ENCODE data around the gene ZNF418.

DNA sequence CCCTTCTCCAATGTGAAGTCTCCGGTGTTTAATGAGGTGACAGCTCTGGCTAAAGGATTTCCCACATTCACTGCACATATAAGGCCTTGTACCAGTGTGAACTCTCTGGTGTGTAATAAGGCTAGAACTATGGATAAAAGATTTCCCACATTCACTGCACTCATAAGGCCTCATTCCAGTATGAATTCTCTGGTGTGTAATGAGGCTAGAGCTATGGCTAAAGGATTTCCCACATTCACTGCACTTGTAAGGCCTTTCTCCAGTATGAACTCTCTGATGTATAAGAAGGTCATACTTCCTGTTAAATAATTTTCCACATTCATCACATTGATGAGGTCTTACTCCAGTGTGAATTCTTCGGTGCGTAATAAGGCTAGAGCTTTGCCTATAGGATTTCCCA lies 6.4 kb upstream of the ZNF418 start:
- TF ChIP-seq, protein P1, sequence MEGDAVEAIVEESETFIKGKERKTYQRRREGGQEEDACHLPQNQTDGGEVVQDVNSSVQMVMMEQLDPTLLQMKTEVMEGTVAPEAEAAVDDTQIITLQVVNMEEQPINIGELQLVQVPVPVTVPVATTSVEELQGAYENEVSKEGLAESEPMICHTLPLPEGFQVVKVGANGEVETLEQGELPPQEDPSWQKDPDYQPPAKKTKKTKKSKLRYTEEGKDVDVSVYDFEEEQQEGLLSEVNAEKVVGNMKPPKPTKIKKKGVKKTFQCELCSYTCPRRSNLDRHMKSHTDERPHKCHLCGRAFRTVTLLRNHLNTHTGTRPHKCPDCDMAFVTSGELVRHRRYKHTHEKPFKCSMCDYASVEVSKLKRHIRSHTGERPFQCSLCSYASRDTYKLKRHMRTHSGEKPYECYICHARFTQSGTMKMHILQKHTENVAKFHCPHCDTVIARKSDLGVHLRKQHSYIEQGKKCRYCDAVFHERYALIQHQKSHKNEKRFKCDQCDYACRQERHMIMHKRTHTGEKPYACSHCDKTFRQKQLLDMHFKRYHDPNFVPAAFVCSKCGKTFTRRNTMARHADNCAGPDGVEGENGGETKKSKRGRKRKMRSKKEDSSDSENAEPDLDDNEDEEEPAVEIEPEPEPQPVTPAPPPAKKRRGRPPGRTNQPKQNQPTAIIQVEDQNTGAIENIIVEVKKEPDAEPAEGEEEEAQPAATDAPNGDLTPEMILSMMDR (IDR thresholded peaks at IDR 0.05; ENCODE audit: insufficient read depth, low read depth, low read length), result no peak
- no peak for TF ChIP-seq EZH2 (IDR thresholded peaks at IDR 0.05; ENCODE audit: insufficient read depth, low read length)
